Stimulated activated CD4-positive, alpha-beta T cell treated with anti-CD3 and anti-CD28 coated beads, Interleukin-4, amount 100 ng/mL, for 48 hours (primary cell): ENCODE measurements around the gene SFSWAP.
"Not testable (repeated sequence)": the region's sequence is repeated elsewhere in the genome, so short reads cannot be mapped to it uniquely, and the experiment has no call there.

Experiments used
- DNase-seq, 2 donors: peaks; one replicate each; pipeline ENCODE4 v3.0.0-alpha.2; 2020; ENCODE audit warnings: low read depth in 2 of 2

Gene SFSWAP

GRCh38 chr12:131702573-131702877, 8.4 kb upstream of the SFSWAP start:
- no peak for DNase-seq

- no peak for DNase-seq
Measured at GRCh38 chr12:131703161-131703560, 7.7 kb upstream of the SFSWAP start.

GRCh38 chr12:131704509-131704908, 6.4 kb upstream of the SFSWAP start:
- no peak for DNase-seq

GRCh38 chr12:131706709-131707108, 4.2 kb upstream of the SFSWAP start:
- DNase-seq: not testable (repeated sequence)

GRCh38 chr12:131709226-131709625, 1.7 kb upstream of the SFSWAP start:
- no peak for DNase-seq

GRCh38 chr12:131711551-131712205, 788 bp downstream of the SFSWAP start:
- DNase-seq: no peak

- DNase-seq: no peak
Measured at GRCh38 chr12:131713349-131713748, 2.5 kb downstream of the SFSWAP start.

GRCh38 chr12:131714759-131715158, 3.9 kb downstream of the SFSWAP start:
- DNase-seq: no peak

- no peak for DNase-seq
Measured at GRCh38 chr12:131716282-131716681, 5.4 kb downstream of the SFSWAP start.

- no peak for DNase-seq
Measured at GRCh38 chr12:131720241-131720640, 9.4 kb downstream of the SFSWAP start.

- no peak for DNase-seq
Measured at GRCh38 chr12:131720921-131721320, 10.0 kb downstream of the SFSWAP start.

- DNase-seq: no peak
Measured at GRCh38 chr12:131721548-131721947, 10.7 kb downstream of the SFSWAP start.

GRCh38 chr12:131723532-131723931, 12.6 kb downstream of the SFSWAP start:
- no peak for DNase-seq

GRCh38 chr12:131724534-131724933, 13.6 kb downstream of the SFSWAP start:
- DNase-seq: no peak

GRCh38 chr12:131725503-131725902, 14.6 kb downstream of the SFSWAP start:
- DNase-seq: no peak

- no peak for DNase-seq
Measured at GRCh38 chr12:131728720-131729119, 17.8 kb downstream of the SFSWAP start.

GRCh38 chr12:131729254-131729955, 18.5 kb downstream of the SFSWAP start:
- DNase-seq: no peak

GRCh38 chr12:131732996-131733615, 22.2 kb downstream of the SFSWAP start:
- DNase-seq: no peak

- no peak for DNase-seq
Measured at GRCh38 chr12:131733874-131734273, 23.0 kb downstream of the SFSWAP start.

GRCh38 chr12:131734336-131735152, 23.7 kb downstream of the SFSWAP start:
- DNase-seq: no peak

- no peak for DNase-seq
Measured at GRCh38 chr12:131735153-131735456, 24.2 kb downstream of the SFSWAP start.
